Stomach (tissue), 4 donors: ENCODE measurements around the gene YY1AP1.
"Not testable (repeated sequence)": the region's sequence is repeated elsewhere in the genome, so short reads cannot be mapped to it uniquely, and the experiment has no call there.

Experiments used
- CTCF ChIP-seq, 7 experiments: fragments of 450-650 bp in 4 of 7; fragments of 200-600 bp in 3 of 7; sonication (generic) in 3 of 7; IDR thresholded peaks; one replicate each; pipeline ENCODE4 v1.5.1; 2016 to 2019; ENCODE audit warnings: antibody characterized with exemption in 7 of 7, control low read depth in 2 of 7, mild to moderate bottlenecking in 1 of 7
- EP300 ChIP-seq: sonication (generic); formaldehyde crosslinking; IDR thresholded peaks from one replicate; pipeline ENCODE4 v1.6.1; 2017; ENCODE audit warnings: antibody characterized with exemption
- POLR2AphosphoS5 ChIP-seq, 3 donors: sonication (generic); formaldehyde crosslinking; IDR thresholded peaks; one replicate each; pipeline ENCODE4 v1.6.1; 2016; ENCODE audit warnings: antibody characterized with exemption in 3 of 3

DNA sequence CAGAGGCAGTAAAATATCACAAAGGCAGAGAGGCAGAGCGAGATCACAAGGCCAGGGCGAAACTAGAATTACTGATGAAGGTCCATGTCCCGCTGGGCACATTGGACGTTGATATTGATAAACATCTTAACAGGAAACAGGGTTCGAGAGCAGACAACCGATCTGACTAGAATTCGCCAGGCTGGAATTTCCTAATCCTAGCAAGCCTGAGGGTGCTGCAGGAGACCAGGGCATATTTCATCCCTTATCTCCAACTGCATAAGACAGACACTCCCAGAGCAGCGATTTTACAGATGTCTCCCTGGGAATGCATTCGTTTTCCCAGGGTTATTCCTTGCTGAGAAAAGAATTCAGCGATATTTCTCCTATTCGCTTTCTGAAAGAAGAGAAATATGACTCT, 9.0 kb upstream of the YY1AP1 start:
- not testable (repeated sequence) for TF ChIP-seq EP300; CTCF (IDR thresholded peaks at IDR 0.05); POLR2AphosphoS5 (IDR thresholded peaks at IDR 0.05)
